ENCODE measurements around the gene TAF1B. TPM values are rescaled to one million over a fixed set of nuclear protein-coding genes. Genes with fewer than 3 reads are reported as not detected.
"Not testable (repeated sequence)": the region's sequence is repeated elsewhere in the genome, so short reads cannot be mapped to it uniquely, and the experiment has no call there.

TAF1B gene
- polyA plus RNA-seq, 6 donors from 2014 or later, result 3.4 to 16.5 (median 7.7) TPM

- no peaks in the 10 kb centered on the region for H3K27me3 Mint-ChIP-seq
- H3K36me3 Mint-ChIP-seq, result peaks cover 0 to 25% of the 10 kb centered on the region in 2 donors
- ATAC-seq (ENCODE audit: low read depth in 2 of 2), result no peak
- no peak overlapping the region for H3K27ac Mint-ChIP-seq
- peak overlapping the region in 1 of 8 donors; percentile 55 for H3K4me3 Mint-ChIP-seq
- H3K9me3 Mint-ChIP-seq, result no peaks in the 10 kb centered on the region
- no peak for DNase-seq
- peaks cover 16 to 35% (median 32%) of the 10 kb centered on the region in 3 donors for H3K4me1 Mint-ChIP-seq
These were observed 3.3 kb downstream of the TAF1B start for GRCh38 chr2:9846554-9846953.

- H3K27ac Mint-ChIP-seq, result peak overlapping the region in 1 of 6 donors; percentile 34
- DNase-seq, result no peak
- peak overlapping the region in 1 of 8 donors; percentile 55 for H3K4me3 Mint-ChIP-seq
- H3K36me3 Mint-ChIP-seq, result peaks cover 3 to 27% of the 10 kb centered on the region in 2 donors
- no peaks in the 10 kb centered on the region for H3K9me3 Mint-ChIP-seq
- no peak for ATAC-seq (ENCODE audit: low read depth in 2 of 2)
- no peaks in the 10 kb centered on the region for H3K27me3 Mint-ChIP-seq
- peaks cover 16 to 35% (median 32%) of the 10 kb centered on the region in 3 donors for H3K4me1 Mint-ChIP-seq
These were observed 3.9 kb downstream of the TAF1B start for GRCh38 chr2:9847140-9847539.

- H3K27me3 Mint-ChIP-seq, result no peaks in the 10 kb centered on the region
- no peak overlapping the region for H3K27ac Mint-ChIP-seq
- no peak overlapping the region for H3K4me3 Mint-ChIP-seq
- peaks cover 0 to 4% (median under 1%) of the 10 kb centered on the region in 3 donors for H3K4me1 Mint-ChIP-seq
- peaks cover 4 to 12% (median 10%) of the 10 kb centered on the region in 7 donors for H3K9me3 Mint-ChIP-seq
- ATAC-seq (ENCODE audit: low read depth in 2 of 2) (no peak), DNase-seq (no peak)
- peaks cover 33 to 52% of the 10 kb centered on the region in 2 donors for H3K36me3 Mint-ChIP-seq
These were observed 9.6 kb downstream of the TAF1B start for GRCh38 chr2:9852881-9853280.

DNA sequence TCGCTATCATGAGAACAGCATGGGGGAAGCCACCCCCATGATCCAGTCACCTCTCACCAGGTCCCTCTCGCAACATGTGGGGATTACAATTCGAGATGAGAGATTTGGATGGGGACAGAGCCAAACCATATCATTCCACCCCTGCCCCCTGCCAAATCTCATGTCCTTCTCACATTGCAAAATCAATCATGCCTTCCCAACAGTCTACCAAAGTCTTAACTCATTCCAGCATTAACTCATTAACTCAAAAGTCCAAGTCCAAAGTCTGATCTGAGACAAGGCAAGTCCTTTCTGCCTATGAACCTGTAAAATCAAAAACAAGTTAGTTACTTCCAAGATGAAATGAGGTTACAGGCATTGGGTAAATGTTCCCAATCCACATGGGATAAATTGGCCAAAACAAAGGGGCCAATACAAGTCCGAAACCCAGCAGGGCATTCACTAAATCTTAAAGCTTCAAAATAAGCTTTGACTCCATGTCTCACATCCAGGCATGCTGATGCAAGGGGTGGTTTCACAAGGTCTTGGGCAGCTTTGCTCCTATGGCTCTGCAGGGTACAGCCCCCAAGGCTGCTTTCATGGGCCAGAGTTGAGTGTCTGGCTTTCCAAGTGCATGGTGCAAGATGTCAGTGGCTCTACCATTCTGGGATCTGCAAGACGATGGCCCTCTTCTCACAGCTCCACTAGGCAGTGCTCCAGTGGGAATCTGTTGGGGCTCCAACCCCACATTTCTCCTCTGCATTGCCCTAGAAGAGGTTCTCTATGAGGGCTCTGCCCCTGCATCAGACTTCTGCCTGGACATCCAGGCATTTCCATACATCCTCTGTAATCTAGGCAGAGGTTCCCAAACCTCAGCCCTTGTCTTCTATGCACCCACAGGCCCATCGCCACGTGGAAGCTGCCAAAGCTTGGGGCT, 14.8 kb downstream of the TAF1B start:
- Mint-ChIP-seq H3K9me3 (peaks cover 11 to 37% (median 21%) of the 10 kb centered on the region in 7 donors), H3K4me3 (peak overlapping the region in 1 of 8 donors; percentile 42), H3K36me3 (peaks cover 49 to 57% of the 10 kb centered on the region in 2 donors), H3K27me3 (no peaks in the 10 kb centered on the region), H3K4me1 (peaks cover 0 to 7% (median 0%) of the 10 kb centered on the region in 3 donors), H3K27ac (no peak overlapping the region)
- ATAC-seq (ENCODE audit: low read depth in 2 of 2), result no peak
- no peak for DNase-seq

DNA sequence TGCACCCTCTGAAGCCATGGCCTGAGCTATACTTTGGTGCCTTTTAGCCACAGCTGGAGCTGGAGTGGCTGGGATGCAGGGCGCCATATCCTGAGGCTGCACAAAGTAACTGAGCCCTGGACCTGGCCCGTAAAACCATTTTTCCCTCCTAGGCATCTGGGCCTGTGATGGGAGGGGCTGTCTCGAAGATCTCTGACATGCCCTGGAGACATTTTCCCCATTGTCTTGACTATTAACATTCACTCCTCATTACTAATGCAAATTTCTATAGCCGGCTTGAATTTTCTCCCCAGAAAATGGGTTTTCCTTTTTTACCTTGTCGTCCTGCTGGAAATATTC, 15.4 kb downstream of the TAF1B start:
- no peak for DNase-seq
- H3K27me3 Mint-ChIP-seq, result no peaks in the 10 kb centered on the region
- no peak for ATAC-seq (ENCODE audit: low read depth in 2 of 2)
- H3K9me3 Mint-ChIP-seq, result peaks cover 11 to 40% (median 21%) of the 10 kb centered on the region in 7 donors
- H3K27ac Mint-ChIP-seq, result peak overlapping the region in 1 of 6 donors; percentile 49
- peaks cover 0 to 7% (median 0%) of the 10 kb centered on the region in 3 donors for H3K4me1 Mint-ChIP-seq
- H3K4me3 Mint-ChIP-seq, result no peak overlapping the region
- H3K36me3 Mint-ChIP-seq, result peaks cover 49 to 56% of the 10 kb centered on the region in 2 donors

DNA sequence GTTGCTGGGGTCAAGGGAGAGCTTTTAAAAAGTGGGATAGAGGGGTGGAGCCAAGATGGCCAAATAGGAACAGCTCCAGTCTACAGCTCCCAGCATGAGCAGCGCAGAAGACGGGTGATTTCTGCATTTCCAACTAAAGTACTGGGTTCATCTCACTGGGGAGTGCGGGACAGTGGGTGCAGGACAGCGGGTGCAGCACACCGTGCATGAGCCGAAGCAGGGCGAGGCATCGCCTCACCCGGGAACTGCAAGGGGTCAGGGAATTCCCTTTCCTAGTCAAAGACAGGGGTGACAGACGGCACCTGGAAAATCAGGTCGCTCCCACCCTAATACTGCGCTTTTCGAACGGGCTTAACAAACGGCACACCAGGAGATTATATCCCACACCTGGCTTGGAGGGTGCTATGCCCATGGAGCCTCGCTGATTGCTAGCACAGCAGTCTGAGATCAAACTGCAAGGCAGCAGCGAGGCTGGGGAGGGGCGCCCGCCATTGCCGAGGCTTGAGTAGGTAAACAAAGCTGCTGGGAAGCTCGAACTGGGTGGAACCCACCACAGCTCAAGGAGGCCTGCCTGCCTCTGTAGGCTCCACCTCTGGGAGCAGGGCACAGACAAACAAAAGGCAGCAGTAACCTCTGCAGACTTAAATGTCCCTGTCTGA, 17.8 kb downstream of the TAF1B start:
- Mint-ChIP-seq H3K9me3 (peaks cover 11 to 43% (median 21%) of the 10 kb centered on the region in 7 donors), H3K36me3 (peaks cover 41 to 45% of the 10 kb centered on the region in 2 donors)
- not testable (repeated sequence) for H3K4me3 Mint-ChIP-seq; H3K27me3 Mint-ChIP-seq; H3K27ac Mint-ChIP-seq; H3K4me1 Mint-ChIP-seq; ATAC-seq (ENCODE audit: low read depth in 2 of 2); DNase-seq

- Mint-ChIP-seq H3K9me3 (peaks cover 0 to 5% (median 3%) of the 10 kb centered on the region in 7 donors), H3K27me3 (no peaks in the 10 kb centered on the region), H3K4me3 (no peak overlapping the region), H3K36me3 (peaks cover 0 to 22% of the 10 kb centered on the region in 2 donors), H3K4me1 (no peaks in the 10 kb centered on the region), H3K27ac (peak overlapping the region in 2 of 6 donors; percentile 0 to 6)
- DNase-seq (no peak), ATAC-seq (ENCODE audit: low read depth in 2 of 2) (no peak)
These were observed 24.6 kb downstream of the TAF1B start for GRCh38 chr2:9867881-9868280.

DNA sequence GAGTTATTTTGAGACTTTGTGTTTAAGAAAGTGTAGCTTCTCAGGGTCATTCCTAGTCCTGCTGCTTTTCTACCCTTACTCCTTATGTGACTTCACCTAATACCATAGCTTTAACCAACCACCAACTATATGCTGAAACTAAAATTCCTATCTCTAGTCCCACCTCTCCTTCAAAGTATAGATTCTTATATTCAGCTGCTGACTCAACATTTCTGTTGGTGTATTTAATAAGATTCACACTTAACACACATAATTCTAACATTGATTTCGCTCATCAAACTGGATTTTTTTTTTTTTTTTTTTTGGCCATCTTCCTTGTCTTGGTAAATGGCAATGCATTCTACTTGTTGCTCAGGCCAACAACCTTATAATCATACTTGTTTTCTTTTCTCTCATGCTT, 30.1 kb downstream of the TAF1B start:
- DNase-seq, result no peak
- H3K27me3 Mint-ChIP-seq, result no peaks in the 10 kb centered on the region
- H3K9me3 Mint-ChIP-seq, result no peaks in the 10 kb centered on the region
- H3K36me3 Mint-ChIP-seq, result peaks cover 28 to 51% of the 10 kb centered on the region in 2 donors
- H3K4me1 Mint-ChIP-seq, result no peaks in the 10 kb centered on the region
- H3K4me3 Mint-ChIP-seq, result no peak overlapping the region
- ATAC-seq (ENCODE audit: low read depth in 2 of 2), result no peak
- no peak overlapping the region for H3K27ac Mint-ChIP-seq

DNA sequence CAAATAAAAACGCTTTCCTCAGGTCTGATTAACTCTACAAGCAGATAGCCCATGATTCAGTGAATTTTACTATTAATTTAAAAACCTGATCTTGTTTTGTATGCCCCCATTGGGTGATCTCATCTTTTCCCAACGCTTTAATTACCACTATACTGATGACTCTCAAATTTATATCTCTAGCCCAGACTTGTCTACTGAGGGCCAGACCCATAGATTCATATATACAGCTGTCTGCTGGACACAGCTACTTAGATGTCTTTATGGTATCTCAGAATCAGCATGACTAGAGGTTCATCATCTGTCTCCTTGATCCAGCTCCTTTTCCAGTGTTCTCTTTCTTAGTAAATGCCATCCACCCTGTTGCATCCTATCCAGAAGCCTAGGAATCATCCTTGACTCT, 33.8 kb downstream of the TAF1B start:
- Mint-ChIP-seq H3K27me3 (no peaks in the 10 kb centered on the region), H3K36me3 (peaks cover 35 to 52% of the 10 kb centered on the region in 2 donors), H3K27ac (no peak overlapping the region), H3K4me3 (no peak overlapping the region), H3K4me1 (no peaks in the 10 kb centered on the region), H3K9me3 (no peaks in the 10 kb centered on the region)
- DNase-seq, result no peak
- ATAC-seq (ENCODE audit: low read depth in 2 of 2), result no peak

DNA sequence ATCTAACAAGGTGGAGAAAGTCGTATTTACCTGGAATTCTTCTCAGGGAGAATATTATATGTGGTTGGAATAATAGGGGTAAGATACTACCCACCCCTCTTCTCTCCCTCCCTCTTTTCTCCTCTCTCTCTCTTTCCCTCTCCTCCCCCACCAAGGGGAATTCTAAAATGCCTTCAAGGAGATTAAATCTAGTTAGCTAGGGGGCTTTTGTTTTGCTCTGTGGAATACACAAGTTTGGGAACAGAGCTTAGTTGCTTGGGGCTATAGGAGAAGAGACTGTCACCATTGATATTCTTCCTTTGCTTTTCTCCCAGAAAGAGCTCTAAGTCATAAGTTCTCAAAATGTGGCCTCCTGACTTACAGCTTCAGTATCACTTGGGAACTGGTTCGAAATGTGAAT, 34.5 kb downstream of the TAF1B start:
- no peak for DNase-seq

GRCh38 chr2:9879455-9880194, 36.4 kb downstream of the TAF1B start:
- no peaks in the 10 kb centered on the region for H3K4me1 Mint-ChIP-seq
- H3K36me3 Mint-ChIP-seq, result peaks cover 26 to 41% of the 10 kb centered on the region in 2 donors
- DNase-seq (no peak), ATAC-seq (ENCODE audit: low read depth in 2 of 2) (no peak)
- H3K27ac Mint-ChIP-seq, result peak overlapping the region in 2 of 6 donors; percentile 54 to 82
- no peaks in the 10 kb centered on the region for H3K9me3 Mint-ChIP-seq
- H3K27me3 Mint-ChIP-seq, result no peaks in the 10 kb centered on the region
- no peak overlapping the region for H3K4me3 Mint-ChIP-seq

More for the DNA sequence above, 34.5 kb downstream of the TAF1B start:
- H3K27me3 Mint-ChIP-seq, result no peaks in the 10 kb centered on the region
- H3K9me3 Mint-ChIP-seq, result no peaks in the 10 kb centered on the region
- H3K4me1 Mint-ChIP-seq, result no peaks in the 10 kb centered on the region
- ATAC-seq (ENCODE audit: low read depth in 2 of 2), result no peak
- H3K4me3 Mint-ChIP-seq, result no peak overlapping the region
- peaks cover 35 to 48% of the 10 kb centered on the region in 2 donors for H3K36me3 Mint-ChIP-seq
- H3K27ac Mint-ChIP-seq, result no peak overlapping the region

DNA sequence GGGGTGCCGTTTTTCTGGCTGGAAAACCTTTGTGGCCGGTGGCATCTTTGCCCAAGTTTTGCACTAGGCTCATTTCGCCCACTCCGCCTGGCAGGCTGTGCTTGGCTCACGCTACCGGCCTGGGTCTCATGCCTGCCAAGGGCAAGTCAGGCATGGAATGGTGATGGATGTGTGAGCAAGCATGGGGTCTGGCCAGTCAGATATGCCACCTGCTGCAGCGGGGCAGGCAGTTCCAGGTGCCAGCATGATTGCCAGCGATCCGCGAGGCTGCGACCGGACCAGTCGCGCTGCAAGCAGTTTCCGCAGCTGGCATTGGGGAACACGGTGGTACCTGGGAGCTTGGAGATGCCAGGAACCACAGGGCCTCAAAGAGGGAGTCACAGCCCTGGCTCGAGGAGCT, 40.6 kb downstream of the TAF1B start:
- Mint-ChIP-seq H3K27ac (no peak overlapping the region), H3K27me3 (no peaks in the 10 kb centered on the region), H3K4me3 (no peak overlapping the region), H3K9me3 (peaks cover 4 to 21% (median 13%) of the 10 kb centered on the region in 7 donors), H3K36me3 (peaks cover 35 to 38% of the 10 kb centered on the region in 2 donors), H3K4me1 (no peaks in the 10 kb centered on the region)
- DNase-seq, result no peak
- ATAC-seq (ENCODE audit: low read depth in 2 of 2), result no peak

DNA sequence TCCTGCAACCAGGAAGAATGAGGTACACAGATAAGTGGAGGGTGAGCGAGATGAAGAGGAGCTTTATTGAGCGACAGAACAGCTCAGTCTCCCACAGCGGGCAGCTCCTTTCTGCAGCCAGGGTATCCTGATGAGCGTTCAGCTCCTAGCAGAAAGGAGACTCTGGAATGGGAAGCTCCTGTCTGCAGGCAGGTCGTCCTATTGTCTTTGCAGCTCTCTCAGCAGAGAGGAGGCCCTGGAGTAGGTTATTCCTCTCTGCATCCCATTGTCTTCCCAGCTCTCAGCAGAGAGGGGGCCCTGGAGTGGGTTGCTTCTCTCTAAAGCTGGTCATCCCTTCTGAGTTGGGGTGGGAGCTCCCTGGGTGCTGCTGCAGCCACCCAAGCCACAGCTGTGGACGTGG, 41.2 kb downstream of the TAF1B start:
- Mint-ChIP-seq H3K27me3 (no peaks in the 10 kb centered on the region), H3K27ac (no peak overlapping the region), H3K36me3 (peaks cover 36 to 39% of the 10 kb centered on the region in 2 donors), H3K9me3 (peaks cover 4 to 21% (median 16%) of the 10 kb centered on the region in 7 donors), H3K4me1 (no peaks in the 10 kb centered on the region), H3K4me3 (no peak overlapping the region)
- ATAC-seq (ENCODE audit: low read depth in 2 of 2) (no peak), DNase-seq (no peak)

Measured in naive B cell (primary cell).